ENCODE measurements around the gene LRRFIP1.
"Not testable (repeated sequence)": the region's sequence is repeated elsewhere in the genome, so short reads cannot be mapped to it uniquely, and the experiment has no call there.

LRRFIP1 gene

GRCh38 chr2:237604391-237604790, 23.0 kb upstream of the LRRFIP1 start:
- H3K4me3 ChIP-seq (ENCODE audit: low read depth, low read length): no peak overlapping the region
- TF ChIP-seq CTCF (IDR thresholded peaks at IDR 0.05; ENCODE audit: borderline replicate concordance, insufficient read depth, low read depth, low read length): no peak

GRCh38 chr2:237604960-237605359, 22.4 kb upstream of the LRRFIP1 start:
- no peak overlapping the region for H3K4me3 ChIP-seq (ENCODE audit: low read depth, low read length)
- TF ChIP-seq CTCF (IDR thresholded peaks at IDR 0.05; ENCODE audit: borderline replicate concordance, insufficient read depth, low read depth, low read length): no peak

GRCh38 chr2:237606522-237606921, 20.9 kb upstream of the LRRFIP1 start:
- not testable (repeated sequence) for H3K4me3 ChIP-seq (ENCODE audit: low read depth, low read length)

GRCh38 chr2:237612527-237613357, 14.6 kb upstream of the LRRFIP1 start:
- no peak for TF ChIP-seq CTCF (IDR thresholded peaks at IDR 0.05; ENCODE audit: borderline replicate concordance, insufficient read depth, low read depth, low read length)
- H3K4me3 ChIP-seq (ENCODE audit: low read depth, low read length): no peak overlapping the region

GRCh38 chr2:237613679-237614078, 13.7 kb upstream of the LRRFIP1 start:
- TF ChIP-seq CTCF (IDR thresholded peaks at IDR 0.05; ENCODE audit: borderline replicate concordance, insufficient read depth, low read depth, low read length): no peak
- H3K4me3 ChIP-seq (ENCODE audit: low read depth, low read length): no peak overlapping the region

GRCh38 chr2:237614151-237614720, 13.2 kb upstream of the LRRFIP1 start:
- TF ChIP-seq CTCF (IDR thresholded peaks at IDR 0.05; ENCODE audit: borderline replicate concordance, insufficient read depth, low read depth, low read length): peak; percentile 17; the same call in 1 of the 2 replicates
- no peak overlapping the region for H3K4me3 ChIP-seq (ENCODE audit: low read depth, low read length)

- no peak for TF ChIP-seq CTCF (IDR thresholded peaks at IDR 0.05; ENCODE audit: borderline replicate concordance, insufficient read depth, low read depth, low read length)
- H3K4me3 ChIP-seq (ENCODE audit: low read depth, low read length): no peak overlapping the region
Observed at GRCh38 chr2:237615631-237616249, 11.6 kb upstream of the LRRFIP1 start.

Measured in GM12875 (cell line).